Measurements from ENCODE around the gene CCBE1.

CCBE1 gene

DNA sequence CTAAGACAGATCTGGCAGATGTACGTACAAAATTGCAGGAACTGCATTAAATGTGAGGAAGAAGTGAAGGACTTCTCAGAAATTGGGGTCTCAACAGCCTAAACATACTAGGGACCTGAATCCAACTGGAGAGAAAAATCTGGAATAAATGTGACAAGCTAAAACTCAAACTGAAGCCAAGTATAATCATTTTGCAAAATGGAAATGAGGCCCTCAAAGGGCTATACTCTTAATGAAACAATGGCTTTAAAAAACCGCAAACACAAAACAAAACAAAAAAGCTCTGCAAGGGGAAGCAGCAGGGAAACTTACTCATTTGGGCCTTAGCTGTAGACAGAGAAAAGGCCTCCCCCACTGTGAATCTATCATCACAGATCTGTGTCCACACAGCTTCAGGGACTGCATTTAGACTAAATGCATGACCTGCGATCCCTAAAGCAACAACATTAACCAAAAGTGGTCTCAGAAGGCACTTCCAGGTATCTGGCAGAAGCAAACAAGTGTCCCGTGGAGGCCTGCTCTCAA, 63.2 kb downstream of the CCBE1 start:
- H3K4me3 ChIP-seq (ENCODE audit: low read depth, low read length), result no peak overlapping the region
- H3K27ac ChIP-seq (ENCODE audit: low read depth, low read length), result peak overlapping the region; percentile 51
- no peaks in the 10 kb centered on the region for H3K36me3 ChIP-seq (ENCODE audit: control insufficient read depth, insufficient read depth, low read length)
- H3K9me3 ChIP-seq (ENCODE audit: control insufficient read depth, insufficient read depth, low read length), result no peaks in the 10 kb centered on the region
- H3K4me1 ChIP-seq (ENCODE audit: control insufficient read depth, insufficient read depth, low read length), result peaks cover 11% of the 10 kb centered on the region
- no peaks in the 10 kb centered on the region for H3K27me3 ChIP-seq (ENCODE audit: control insufficient read depth, insufficient read depth, low read length)
- peak overlapping the region; percentile 4; the same call in 1 of the 2 replicates for H3K9ac ChIP-seq (ENCODE audit: low read depth, low read length)

DNA sequence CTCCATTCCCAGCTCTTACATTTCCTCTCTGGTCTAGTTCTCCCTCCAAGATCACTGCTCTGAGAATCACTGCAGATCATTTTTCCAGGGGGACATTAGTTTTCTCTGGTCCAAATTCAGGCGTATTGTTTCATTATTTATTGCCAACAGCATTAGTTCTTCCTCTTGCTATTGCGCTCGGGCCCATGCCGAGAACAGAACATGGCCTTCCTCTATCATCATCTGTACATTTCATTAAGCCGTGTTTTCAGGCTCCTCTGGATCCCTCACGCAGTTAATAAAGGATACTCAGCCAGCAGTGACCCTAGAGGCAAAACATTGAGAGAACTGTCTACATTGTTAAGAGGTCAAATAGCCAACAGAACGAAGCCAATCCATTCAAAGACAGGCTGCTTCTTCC, 63.9 kb downstream of the CCBE1 start:
- H3K9me3 ChIP-seq (ENCODE audit: control insufficient read depth, insufficient read depth, low read length), result no peaks in the 10 kb centered on the region
- H3K27me3 ChIP-seq (ENCODE audit: control insufficient read depth, insufficient read depth, low read length), result no peaks in the 10 kb centered on the region
- H3K4me3 ChIP-seq (ENCODE audit: low read depth, low read length), result no peak overlapping the region
- H3K4me1 ChIP-seq (ENCODE audit: control insufficient read depth, insufficient read depth, low read length), result peaks cover 11% of the 10 kb centered on the region
- no peak overlapping the region for H3K9ac ChIP-seq (ENCODE audit: low read depth, low read length)
- no peaks in the 10 kb centered on the region for H3K36me3 ChIP-seq (ENCODE audit: control insufficient read depth, insufficient read depth, low read length)
- H3K27ac ChIP-seq (ENCODE audit: low read depth, low read length), result no peak overlapping the region

DNA sequence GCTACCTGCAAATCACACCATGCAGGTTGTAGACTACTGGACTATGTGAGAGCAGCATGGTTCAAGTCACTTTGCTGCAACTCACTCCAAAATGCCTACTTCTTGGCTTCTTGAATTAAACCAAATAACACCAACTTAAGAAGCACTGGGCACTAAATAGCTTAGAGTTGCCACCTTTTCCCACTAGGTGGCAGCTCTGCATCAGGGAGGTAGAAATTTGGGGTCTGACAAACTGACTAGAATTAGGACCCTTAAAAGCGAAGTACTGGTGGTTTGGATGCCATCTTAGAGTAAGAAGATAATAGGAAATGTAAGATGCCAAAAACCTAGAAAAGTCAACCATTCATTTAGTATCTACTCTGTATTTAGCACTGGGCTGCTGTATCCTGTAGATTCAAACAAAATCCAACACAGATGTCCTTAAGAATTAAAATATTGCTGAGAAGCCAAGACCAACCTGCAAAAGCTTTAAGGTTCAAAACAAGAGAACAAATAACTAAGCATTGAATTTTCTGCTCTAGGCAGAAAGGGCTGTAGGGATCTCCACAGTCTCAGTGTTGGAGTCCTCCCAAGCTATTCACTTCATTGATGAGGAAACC, 65.5 kb downstream of the CCBE1 start:
- no peak overlapping the region for H3K27ac ChIP-seq (ENCODE audit: low read depth, low read length)
- H3K4me3 ChIP-seq (ENCODE audit: low read depth, low read length), result no peak overlapping the region
- peaks cover 11% of the 10 kb centered on the region for H3K4me1 ChIP-seq (ENCODE audit: control insufficient read depth, insufficient read depth, low read length)
- no peaks in the 10 kb centered on the region for H3K9me3 ChIP-seq (ENCODE audit: control insufficient read depth, insufficient read depth, low read length)
- no peak overlapping the region for H3K9ac ChIP-seq (ENCODE audit: low read depth, low read length)
- H3K36me3 ChIP-seq (ENCODE audit: control insufficient read depth, insufficient read depth, low read length), result no peaks in the 10 kb centered on the region
- no peaks in the 10 kb centered on the region for H3K27me3 ChIP-seq (ENCODE audit: control insufficient read depth, insufficient read depth, low read length)

DNA sequence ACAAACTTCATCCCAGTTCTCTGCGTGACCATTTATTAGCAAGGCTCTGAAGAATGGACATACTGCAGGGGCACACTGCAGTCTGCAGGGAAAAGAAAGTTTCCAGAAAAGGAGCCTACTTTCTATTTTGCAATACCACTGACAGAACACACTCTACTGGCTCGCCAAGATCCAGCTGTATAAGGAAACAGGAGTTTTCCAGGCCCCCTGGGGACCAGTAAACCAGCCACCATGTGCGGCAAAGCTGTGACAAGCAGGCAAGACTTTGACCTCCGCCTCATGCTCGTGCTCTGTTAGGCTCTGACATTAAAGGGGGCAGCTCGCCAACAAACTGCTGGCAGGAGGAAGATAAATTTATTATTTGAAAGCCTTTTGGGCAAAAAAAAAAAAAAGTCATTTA, 67.3 kb downstream of the CCBE1 start:
- H3K9ac ChIP-seq (ENCODE audit: low read depth, low read length), result no peak overlapping the region
- no peaks in the 10 kb centered on the region for H3K27me3 ChIP-seq (ENCODE audit: control insufficient read depth, insufficient read depth, low read length)
- no peaks in the 10 kb centered on the region for H3K36me3 ChIP-seq (ENCODE audit: control insufficient read depth, insufficient read depth, low read length)
- no peak overlapping the region for H3K4me3 ChIP-seq (ENCODE audit: low read depth, low read length)
- H3K27ac ChIP-seq (ENCODE audit: low read depth, low read length), result no peak overlapping the region
- peaks cover 11% of the 10 kb centered on the region for H3K4me1 ChIP-seq (ENCODE audit: control insufficient read depth, insufficient read depth, low read length)
- no peaks in the 10 kb centered on the region for H3K9me3 ChIP-seq (ENCODE audit: control insufficient read depth, insufficient read depth, low read length)

DNA sequence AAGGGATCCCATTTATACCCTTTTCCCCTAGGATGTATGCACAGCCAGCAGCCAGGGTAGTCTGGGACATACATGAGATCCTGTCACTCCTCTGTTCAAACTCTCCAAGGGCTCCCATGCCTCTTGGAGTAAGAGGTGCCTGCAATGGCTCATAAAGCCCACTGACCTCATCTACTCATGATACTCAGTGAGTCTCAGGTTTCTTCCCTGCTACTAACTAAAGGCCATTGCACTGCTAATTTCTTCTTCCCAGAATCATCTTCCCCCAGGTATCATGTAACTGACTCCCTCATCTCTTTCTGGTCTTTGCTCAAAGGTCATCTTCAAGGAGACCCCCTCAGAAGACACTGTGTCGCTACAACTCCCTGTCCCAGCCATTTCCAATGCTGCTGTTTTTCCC, 68.2 kb downstream of the CCBE1 start:
- Histone ChIP-seq H3K4me3 (ENCODE audit: low read depth, low read length) (no peak overlapping the region), H3K4me1 (ENCODE audit: control insufficient read depth, insufficient read depth, low read length) (peaks cover 7% of the 10 kb centered on the region), H3K27me3 (ENCODE audit: control insufficient read depth, insufficient read depth, low read length) (no peaks in the 10 kb centered on the region), H3K27ac (ENCODE audit: low read depth, low read length) (no peak overlapping the region), H3K9ac (ENCODE audit: low read depth, low read length) (no peak overlapping the region), H3K9me3 (ENCODE audit: control insufficient read depth, insufficient read depth, low read length) (no peaks in the 10 kb centered on the region), H3K36me3 (ENCODE audit: control insufficient read depth, insufficient read depth, low read length) (no peaks in the 10 kb centered on the region)

DNA sequence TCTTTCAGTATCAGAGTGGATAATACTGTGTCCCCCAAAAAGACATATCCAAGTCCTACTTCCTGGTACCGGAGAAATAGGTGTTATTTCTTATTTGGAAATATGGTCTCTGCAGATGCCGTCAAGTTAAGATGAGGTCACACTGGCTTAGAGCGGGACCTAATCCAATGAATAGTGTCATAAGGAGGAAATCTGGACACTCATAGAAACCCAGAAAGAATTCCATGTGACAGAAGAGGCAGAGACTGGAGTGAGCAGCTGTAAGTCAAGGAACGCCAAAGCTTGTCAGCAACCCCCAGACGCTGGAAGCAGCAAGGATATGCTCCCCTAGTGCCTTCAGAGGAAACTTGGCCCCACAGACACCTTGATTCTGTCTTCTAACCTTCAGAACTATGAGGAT, 69.8 kb downstream of the CCBE1 start:
- Histone ChIP-seq H3K4me3 (ENCODE audit: low read depth, low read length) (no peak overlapping the region), H3K27ac (ENCODE audit: low read depth, low read length) (no peak overlapping the region), H3K9me3 (ENCODE audit: control insufficient read depth, insufficient read depth, low read length) (no peaks in the 10 kb centered on the region), H3K27me3 (ENCODE audit: control insufficient read depth, insufficient read depth, low read length) (no peaks in the 10 kb centered on the region), H3K9ac (ENCODE audit: low read depth, low read length) (no peak overlapping the region), H3K4me1 (ENCODE audit: control insufficient read depth, insufficient read depth, low read length) (no peaks in the 10 kb centered on the region), H3K36me3 (ENCODE audit: control insufficient read depth, insufficient read depth, low read length) (no peaks in the 10 kb centered on the region)

DNA sequence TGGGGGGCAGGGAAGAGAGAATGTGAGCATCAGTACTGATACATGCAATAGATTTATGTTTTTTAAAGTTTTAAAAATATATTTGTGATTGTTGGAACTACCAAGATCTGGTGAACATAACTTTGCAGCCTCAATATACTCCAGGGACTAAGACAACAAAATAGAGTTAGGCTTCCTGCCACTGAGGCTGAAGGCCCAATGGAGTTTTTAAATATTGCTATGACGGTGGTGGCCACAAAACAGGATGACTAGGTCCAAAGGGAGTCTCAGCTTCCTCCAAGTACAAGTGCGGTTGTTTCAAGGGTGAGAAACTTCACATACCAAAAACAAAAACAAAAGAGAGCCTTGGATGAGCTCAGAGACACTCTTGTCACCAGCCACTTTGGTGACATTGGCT, 72.9 kb downstream of the CCBE1 start:
- Histone ChIP-seq H3K4me3 (ENCODE audit: low read depth, low read length) (no peak overlapping the region), H3K36me3 (ENCODE audit: control insufficient read depth, insufficient read depth, low read length) (no peaks in the 10 kb centered on the region), H3K4me1 (ENCODE audit: control insufficient read depth, insufficient read depth, low read length) (no peaks in the 10 kb centered on the region), H3K9ac (ENCODE audit: low read depth, low read length) (no peak overlapping the region), H3K27ac (ENCODE audit: low read depth, low read length) (no peak overlapping the region), H3K9me3 (ENCODE audit: control insufficient read depth, insufficient read depth, low read length) (no peaks in the 10 kb centered on the region), H3K27me3 (ENCODE audit: control insufficient read depth, insufficient read depth, low read length) (no peaks in the 10 kb centered on the region)

DNA sequence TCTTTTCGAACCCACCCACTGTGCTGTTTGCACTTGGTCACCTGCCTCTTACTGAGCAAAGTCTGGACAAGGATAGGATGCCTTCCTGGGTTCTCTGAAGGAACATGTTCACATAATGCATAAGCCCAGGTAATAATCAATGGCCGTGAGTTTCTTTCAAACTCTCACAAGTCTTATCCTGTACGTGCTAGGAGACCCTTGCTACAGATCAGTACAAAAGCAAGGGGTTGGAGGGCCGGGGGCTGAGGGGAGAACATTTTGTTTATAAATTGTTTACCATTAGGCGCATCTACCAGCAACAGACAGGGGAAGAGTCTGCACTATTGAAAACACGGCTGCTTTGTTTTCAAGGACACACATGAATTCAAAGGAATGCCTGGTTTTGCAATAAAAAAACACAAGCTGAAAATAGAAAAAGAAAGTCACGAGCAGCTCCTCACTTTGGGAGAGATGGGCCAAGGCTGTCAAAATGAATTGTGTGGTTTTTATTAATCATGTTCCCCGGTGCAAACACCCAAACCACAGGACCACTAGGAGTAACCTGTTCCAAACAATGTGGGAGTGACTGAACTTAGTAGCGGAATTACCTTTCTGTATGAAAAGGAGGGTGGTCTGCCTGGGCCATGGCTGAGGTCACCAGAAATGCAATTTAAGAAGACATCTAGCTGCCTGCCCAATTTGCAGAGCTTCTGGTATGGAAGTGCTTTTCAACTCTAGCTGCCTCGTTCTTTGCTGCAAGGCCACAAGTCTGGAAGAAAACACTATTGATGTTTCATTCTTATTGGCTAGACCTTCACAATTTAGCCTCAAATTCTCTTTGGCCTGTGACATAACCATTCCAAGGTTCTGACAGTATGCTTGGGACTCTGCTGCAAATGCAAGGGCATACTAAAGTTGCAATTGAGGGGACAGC, 73.5 kb downstream of the CCBE1 start:
- no peaks in the 10 kb centered on the region for H3K9me3 ChIP-seq (ENCODE audit: control insufficient read depth, insufficient read depth, low read length)
- no peak overlapping the region for H3K4me3 ChIP-seq (ENCODE audit: low read depth, low read length)
- no peaks in the 10 kb centered on the region for H3K27me3 ChIP-seq (ENCODE audit: control insufficient read depth, insufficient read depth, low read length)
- no peaks in the 10 kb centered on the region for H3K36me3 ChIP-seq (ENCODE audit: control insufficient read depth, insufficient read depth, low read length)
- no peaks in the 10 kb centered on the region for H3K4me1 ChIP-seq (ENCODE audit: control insufficient read depth, insufficient read depth, low read length)
- no peak overlapping the region for H3K9ac ChIP-seq (ENCODE audit: low read depth, low read length)
- no peak overlapping the region for H3K27ac ChIP-seq (ENCODE audit: low read depth, low read length)

DNA sequence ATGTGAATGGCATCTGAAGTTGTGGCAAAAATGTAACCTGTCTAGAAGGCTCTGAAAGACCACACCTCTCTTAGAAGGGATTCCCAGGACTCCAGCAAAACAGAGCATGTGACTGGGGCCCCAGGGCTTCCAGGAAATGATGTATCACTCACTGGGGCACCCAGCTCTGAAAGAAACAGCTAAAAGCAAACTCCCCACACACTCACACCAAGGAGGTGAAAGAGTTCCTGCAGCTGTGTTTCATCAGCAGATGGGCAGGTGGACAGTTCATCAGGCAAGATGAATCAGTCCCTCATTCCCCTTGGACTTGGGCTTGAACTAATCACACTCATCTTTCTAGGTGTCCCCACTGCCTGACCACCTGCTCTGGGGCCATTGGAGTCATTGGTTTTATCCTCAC, 76.2 kb downstream of the CCBE1 start:
- no peaks in the 10 kb centered on the region for H3K9me3 ChIP-seq (ENCODE audit: control insufficient read depth, insufficient read depth, low read length)
- no peaks in the 10 kb centered on the region for H3K36me3 ChIP-seq (ENCODE audit: control insufficient read depth, insufficient read depth, low read length)
- no peaks in the 10 kb centered on the region for H3K4me1 ChIP-seq (ENCODE audit: control insufficient read depth, insufficient read depth, low read length)
- no peak overlapping the region for H3K27ac ChIP-seq (ENCODE audit: low read depth, low read length)
- H3K9ac ChIP-seq (ENCODE audit: low read depth, low read length), result no peak overlapping the region
- H3K27me3 ChIP-seq (ENCODE audit: control insufficient read depth, insufficient read depth, low read length), result no peaks in the 10 kb centered on the region
- no peak overlapping the region for H3K4me3 ChIP-seq (ENCODE audit: low read depth, low read length)

DNA sequence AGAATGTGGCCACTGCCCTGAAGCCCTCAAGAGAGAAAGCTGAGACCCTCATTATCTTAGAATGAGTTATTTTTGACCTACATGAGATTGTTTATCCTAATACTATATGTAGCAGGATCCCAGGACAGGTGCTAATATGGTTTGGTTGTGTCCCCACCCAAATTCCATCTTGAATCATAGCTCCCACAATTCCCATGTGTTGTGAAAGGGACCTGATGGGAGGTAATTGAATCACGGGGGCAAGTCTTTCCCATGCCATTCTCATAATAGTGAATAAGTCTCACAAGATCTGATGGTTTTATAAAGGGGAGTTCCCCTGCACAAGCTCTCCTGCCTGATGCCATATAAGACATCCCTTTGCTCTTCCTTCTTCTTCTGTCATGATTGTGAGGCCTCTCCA, 76.8 kb downstream of the CCBE1 start:
- H3K9ac ChIP-seq (ENCODE audit: low read depth, low read length), result no peak overlapping the region
- H3K4me1 ChIP-seq (ENCODE audit: control insufficient read depth, insufficient read depth, low read length), result no peaks in the 10 kb centered on the region
- no peak overlapping the region for H3K27ac ChIP-seq (ENCODE audit: low read depth, low read length)
- H3K36me3 ChIP-seq (ENCODE audit: control insufficient read depth, insufficient read depth, low read length), result no peaks in the 10 kb centered on the region
- H3K4me3 ChIP-seq (ENCODE audit: low read depth, low read length), result no peak overlapping the region
- H3K27me3 ChIP-seq (ENCODE audit: control insufficient read depth, insufficient read depth, low read length), result no peaks in the 10 kb centered on the region
- no peaks in the 10 kb centered on the region for H3K9me3 ChIP-seq (ENCODE audit: control insufficient read depth, insufficient read depth, low read length)

DNA sequence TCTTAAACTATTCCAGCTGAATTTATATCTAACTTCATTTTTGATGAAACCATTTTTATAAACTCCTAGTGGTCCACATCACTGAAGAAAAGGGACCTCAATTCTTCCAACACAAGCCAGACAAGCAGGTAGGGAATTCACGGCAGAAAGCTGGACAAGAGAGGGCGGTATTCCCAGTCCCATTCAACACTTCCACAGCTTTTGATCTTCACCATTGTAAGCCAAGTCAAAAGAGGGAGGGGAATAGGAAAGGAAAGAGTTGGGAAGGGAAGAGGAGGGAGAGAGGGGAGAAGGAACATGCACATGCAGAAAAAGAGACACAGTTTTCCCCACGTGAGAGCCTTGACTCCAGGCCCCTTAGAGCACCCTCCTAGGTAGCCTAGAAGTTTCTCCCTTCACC, 77.4 kb downstream of the CCBE1 start:
- H3K27me3 ChIP-seq (ENCODE audit: control insufficient read depth, insufficient read depth, low read length), result no peaks in the 10 kb centered on the region
- no peaks in the 10 kb centered on the region for H3K4me1 ChIP-seq (ENCODE audit: control insufficient read depth, insufficient read depth, low read length)
- H3K27ac ChIP-seq (ENCODE audit: low read depth, low read length), result no peak overlapping the region
- no peak overlapping the region for H3K4me3 ChIP-seq (ENCODE audit: low read depth, low read length)
- no peaks in the 10 kb centered on the region for H3K36me3 ChIP-seq (ENCODE audit: control insufficient read depth, insufficient read depth, low read length)
- H3K9me3 ChIP-seq (ENCODE audit: control insufficient read depth, insufficient read depth, low read length), result no peaks in the 10 kb centered on the region
- H3K9ac ChIP-seq (ENCODE audit: low read depth, low read length), result no peak overlapping the region
